H1 (cell line): ENCODE data around the gene OR2T12. TPM values are rescaled to one million over a fixed set of nuclear protein-coding genes. Genes with fewer than 3 reads are reported as not detected.

Experiments
- CTCF ChIA-PET: fragments of 300-600 bp; sonication (Branson Sonifier 250); formaldehyde crosslinking; loops from one replicate; lab custom pipeline; 2021; ENCODE audit not compliant: partially characterized antibody; lab: Charles Lee
- POLR2A ChIA-PET: fragments of 300-600 bp; sonication (Branson Sonifier 250); formaldehyde crosslinking; loops from one replicate; lab custom pipeline; 2021; ENCODE audit warnings: inconsistent platforms; ENCODE audit not compliant: partially characterized antibody; lab: Charles Lee
- DNase-seq, 2 experiments: peaks; one replicate each; pipeline versions ENCODE4 v3.0.0 to v3.0.0-alpha.2; 2010 to 2022; ENCODE audit warnings: low spot score in 2 of 2, low read depth in 1 of 2, mixed read lengths in 1 of 2
- FAIRE-seq: peaks from 2 replicates; lab custom pipeline; 2011; peaks lifted over from hg19 to GRCh38; lab: Jason Lieb, UNC
- H2AFZ ChIP-seq: 2 replicates; pipeline ENCODE4 v1.8.1; 2012; ENCODE audit warnings: low read length, inconsistent platforms
- H2AK5ac ChIP-seq: 2 replicates; pipeline ENCODE4 v1.6.1; 2013; ENCODE audit warnings: low read depth, low read length
- H2BK120ac ChIP-seq: replicated peaks from 2 replicates; pipeline ENCODE3; 2013; ENCODE audit warnings: low read depth, low read length, inconsistent platforms
- H2BK12ac ChIP-seq: 2 replicates; pipeline ENCODE4 v1.6.1; 2013; ENCODE audit warnings: low read depth, low read length
- H2BK15ac ChIP-seq: 2 replicates; pipeline ENCODE4 v1.6.1; 2013; ENCODE audit warnings: low read length
- H2BK20ac ChIP-seq: 2 replicates; pipeline ENCODE4 v1.6.1; 2013; ENCODE audit warnings: low read length
- H2BK5ac ChIP-seq: 2 replicates; pipeline ENCODE4 v1.6.1; 2013; ENCODE audit warnings: low read depth, low read length
- H3K14ac ChIP-seq: 2 replicates; pipeline ENCODE4 v1.6.1; 2013; ENCODE audit warnings: inconsistent platforms; ENCODE audit not compliant: insufficient read length
- H3K18ac ChIP-seq: 2 replicates; pipeline ENCODE4 v1.6.1; 2013; ENCODE audit warnings: low read length; ENCODE audit errors: extremely low read depth
- H3K23ac ChIP-seq: 2 replicates; pipeline ENCODE4 v1.6.1; 2013; ENCODE audit warnings: inconsistent platforms; ENCODE audit not compliant: insufficient read length
- H3K23me2 ChIP-seq: 2 replicates; pipeline ENCODE4 v1.6.1; 2013; ENCODE audit warnings: low read depth, low read length
- H3K27ac ChIP-seq: 2 replicates; pipeline ENCODE4 v1.6.1; 2011; ENCODE audit warnings: low read depth, low read length, inconsistent platforms
- H3K27me3 ChIP-seq, 4 experiments: replicated peaks in 1 of 4; 1 replicate in 1 of 4; 2 replicates in 3 of 4; pipeline versions ENCODE4 v1.6.1 to v1.8.1; 2011 to 2013; ENCODE audit warnings: low read length in 3 of 4, mild to moderate bottlenecking in 3 of 4, inconsistent platforms in 2 of 4, mixed read lengths in 2 of 4, moderate library complexity in 1 of 4; ENCODE audit not compliant: control insufficient read depth in 3 of 4, insufficient read depth in 3 of 4; ENCODE audit errors: extremely low read depth in 1 of 4
- H3K36me3 ChIP-seq, 4 experiments: 2 replicates each; pipeline versions ENCODE4 v1.6.1 to v1.8.1; 2011 to 2013; ENCODE audit warnings: mild to moderate bottlenecking in 4 of 4, low read length in 3 of 4, moderate library complexity in 2 of 4, control low read depth in 1 of 4, inconsistent platforms in 1 of 4; ENCODE audit not compliant: insufficient read depth in 4 of 4, control insufficient read depth in 2 of 4
- H3K4ac ChIP-seq: replicated peaks from 2 replicates; pipeline ENCODE3; 2013; ENCODE audit warnings: low read length, low read depth, mixed read lengths, inconsistent platforms; ENCODE audit not compliant: insufficient read length
- H3K4me1 ChIP-seq, 4 experiments: replicated peaks in 1 of 4; 1 replicate in 1 of 4; 2 replicates in 3 of 4; pipeline versions ENCODE4 v1.6.1 to v1.8.1; 2011 to 2013; ENCODE audit warnings: low read length in 3 of 4, inconsistent platforms in 2 of 4, mixed read lengths in 1 of 4; ENCODE audit not compliant: insufficient read depth in 4 of 4, control insufficient read depth in 3 of 4
- H3K4me2 ChIP-seq, 2 experiments: 2 replicates each; pipeline versions ENCODE4 v1.6.1 to v1.8.1; 2011 to 2013; ENCODE audit warnings: low read depth in 2 of 2, low read length in 2 of 2, control low read depth in 1 of 2, inconsistent platforms in 1 of 2, mild to moderate bottlenecking in 1 of 2; ENCODE audit not compliant: insufficient read depth in 1 of 2
- H3K4me3 ChIP-seq, 4 experiments: fragments of 200-600, 300-600 bp in 1 of 4; sonication (generic), shearing (Covaris generic), sonication (Bioruptor Twin) in 1 of 4; 2 replicates each; pipeline versions ENCODE4 v1.5.1 to v1.8.1; 2011 to 2016; ENCODE audit warnings: low read length in 4 of 4, low read depth in 3 of 4, control low read depth in 2 of 4, inconsistent platforms in 2 of 4, mild to moderate bottlenecking in 2 of 4, mixed read lengths in 1 of 4, moderate library complexity in 1 of 4; ENCODE audit not compliant: insufficient read depth in 2 of 4; ENCODE audit errors: extremely low read depth in 1 of 4
- H3K56ac ChIP-seq: replicated peaks from 2 replicates; pipeline ENCODE3; 2013; ENCODE audit warnings: low read depth, mild to moderate bottlenecking, mixed read lengths, low read length, inconsistent platforms; ENCODE audit not compliant: insufficient read length
- H3K79me1 ChIP-seq: 2 replicates; pipeline ENCODE4 v1.6.1; 2013; ENCODE audit warnings: low read depth, low read length, control low read depth
- H3K79me2 ChIP-seq, 2 experiments: 2 replicates each; pipeline versions ENCODE4 v1.6.1 to v1.8.1; 2012 to 2013; ENCODE audit warnings: low read length in 2 of 2, mild to moderate bottlenecking in 2 of 2, inconsistent platforms in 1 of 2; ENCODE audit not compliant: insufficient read depth in 2 of 2, control insufficient read depth in 1 of 2
- H3K9ac ChIP-seq, 4 experiments: replicated peaks in 1 of 4; 1 replicate in 1 of 4; 2 replicates in 3 of 4; pipeline versions ENCODE4 v1.6.1 to v1.8.1; 2011 to 2013; ENCODE audit warnings: low read depth in 3 of 4, low read length in 3 of 4, control low read depth in 2 of 4, mild to moderate bottlenecking in 2 of 4, moderate library complexity in 2 of 4, inconsistent platforms in 1 of 4; ENCODE audit errors: extremely low read depth in 1 of 4
- H3K9me3 ChIP-seq, 2 experiments: 2 replicates each; pipeline versions ENCODE4 v1.6.1 to v1.8.1; 2012 to 2013; ENCODE audit warnings: mild to moderate bottlenecking in 2 of 2, moderate library complexity in 2 of 2, control low read depth in 1 of 2, inconsistent platforms in 1 of 2, low read depth in 1 of 2, low read length in 1 of 2, mixed read lengths in 1 of 2; ENCODE audit not compliant: insufficient read depth in 2 of 2
- H4K20me1 ChIP-seq, 2 experiments: replicated peaks in 1 of 2; 2 replicates each; pipeline versions ENCODE3 to v1.8.1; 2011 to 2013; ENCODE audit warnings: inconsistent platforms in 2 of 2, low read length in 2 of 2, mild to moderate bottlenecking in 1 of 2; ENCODE audit not compliant: insufficient read depth in 2 of 2, control insufficient read depth in 1 of 2
- H4K5ac ChIP-seq: 2 replicates; pipeline ENCODE4 v1.6.1; 2013; ENCODE audit warnings: low read length, low read depth, mixed read lengths, inconsistent platforms; ENCODE audit not compliant: insufficient read length
- H4K8ac ChIP-seq: 2 replicates; pipeline ENCODE4 v1.8.0; 2013; ENCODE audit warnings: mild to moderate bottlenecking, moderate library complexity, low read length, inconsistent platforms; ENCODE audit not compliant: insufficient read depth; ENCODE audit errors: extremely low read depth
- H4K91ac ChIP-seq: replicated peaks from 2 replicates; pipeline ENCODE3; 2013; ENCODE audit warnings: low read length, mixed read lengths, inconsistent platforms; ENCODE audit not compliant: insufficient read length
- BRCA1 ChIP-seq: IDR thresholded peaks from 2 replicates; pipeline ENCODE4 v1.6.1; 2012; ENCODE audit warnings: low read depth, low read length, improper control_type of control experiment
- CEBPB ChIP-seq: IDR thresholded peaks from 2 replicates; pipeline ENCODE4 v1.6.1; 2012; ENCODE audit warnings: low read depth, low read length
- GABPA ChIP-seq: IDR thresholded peaks from 2 replicates; pipeline ENCODE4 v1.6.1; 2011; ENCODE audit warnings: mild to moderate bottlenecking, low read length, moderate library complexity, borderline replicate concordance; ENCODE audit not compliant: insufficient read depth
- NANOG ChIP-seq: IDR thresholded peaks from 2 replicates; pipeline ENCODE4 v1.6.1; 2011; ENCODE audit warnings: low read length, low read depth, mild to moderate bottlenecking, inconsistent platforms; ENCODE audit not compliant: insufficient read depth, poor library complexity, severe bottlenecking
- PHF8 ChIP-seq: fragments of 200-600 bp; sonication (generic); conservative IDR thresholded peaks from 2 replicates; pipeline ENCODE4 v1.7.1; 2012; ENCODE audit warnings: low read depth, mild to moderate bottlenecking, inconsistent platforms, low read length, moderate library complexity
- RBBP5 ChIP-seq: IDR thresholded peaks from 2 replicates; pipeline ENCODE4 v1.7.1; 2012; ENCODE audit warnings: low read depth, mild to moderate bottlenecking, inconsistent platforms, low read length, moderate library complexity, borderline replicate concordance
- SP1 ChIP-seq: IDR thresholded peaks from 2 replicates; pipeline ENCODE4 v1.6.1; 2011; ENCODE audit warnings: low read depth, low read length
- TAF7 ChIP-seq: optimal IDR thresholded peaks from 2 replicates; pipeline ENCODE3; 2011; ENCODE audit warnings: low read depth, mild to moderate bottlenecking, inconsistent platforms, low read length, moderate library complexity, borderline replicate concordance
- TBP ChIP-seq: IDR thresholded peaks from 2 replicates; pipeline ENCODE4 v1.6.1; 2011; ENCODE audit warnings: low read depth, low read length, improper control_type of control experiment
- WGBS, 2 experiments: shearing (Covaris generic) in 1 of 2; methylation state at CpG; one replicate each; pipeline versions ENCODE4 v1.1.6 to v1.1.7; 2013 to 2015; ENCODE audit warnings: low lambda C conversion rate in 2 of 2, mixed read lengths in 2 of 2, inconsistent platforms in 1 of 2, low coverage in 1 of 2, missing lambda C conversion rate in 1 of 2; ENCODE audit not compliant: insufficient replicate concordance in 2 of 2, insufficient coverage in 1 of 2, insufficient read length in 1 of 2; ENCODE audit errors: extremely low coverage in 1 of 2, missing lambda C conversion rate in 1 of 2; 5-methylcytosine and 5-hydroxymethylcytosine counted together
- polyA plus RNA-seq, 7 experiments: library from polyadenylated mRNA; depleted of rRNA in 3 of 7; stranded (reverse) in 5 of 7; unstranded in 2 of 7; fragments of >200 nt in 5 of 7; fragments of 200-250 nt in 2 of 7; gene quantifications; 1 replicate in 5 of 7; 2 replicates in 1 of 7; 4 replicates in 1 of 7; pipeline versions ENCODE4 v1.2.1 to v1.2.3, GENCODE V29; 2011 to 2013; ENCODE audit warnings: missing spikeins in 2 of 7, mixed read lengths in 2 of 7
- total RNA-seq: library from RNA; stranded (reverse); fragmentation: NEBNext Ultra II Directional; extraction: Animal tissue kit (Norgen Biotek cat#: 25700); gene quantifications from 2 replicates; pipeline ENCODE4 v1.2.1, GENCODE V29; 2021

OR2T12 gene
- total and polyA plus RNA-seq, 2 of the 8 experiments (the other 6 are each of a cell fraction or from before 2014, with no cell fraction given), result not detected

GRCh38 chr1:248288391-248288790 lies 14.8 kb downstream of the OR2T12 start:
- Histone ChIP-seq H4K8ac (no peak overlapping the region), H3K23me2 (no peaks in the 10 kb centered on the region), H2BK15ac (no peak overlapping the region), H3K27ac (no peak overlapping the region), H2BK12ac (no peak overlapping the region), H3K14ac (no peak overlapping the region), H3K4me1 (no peaks in the 10 kb centered on the region), H2BK20ac (no peak overlapping the region), H3K23ac (no peak overlapping the region), H3K27me3 (no peaks in the 10 kb centered on the region), H3K79me2 (no peaks in the 10 kb centered on the region), H4K20me1 (no peaks in the 10 kb centered on the region), H3K4ac (no peak overlapping the region), H3K4me3 (no peak overlapping the region), H2BK5ac (no peak overlapping the region), H3K9ac (no peak overlapping the region), H3K18ac (no peak overlapping the region), H4K5ac (no peak overlapping the region), H2AFZ (no peak overlapping the region), H4K91ac (no peak overlapping the region), H3K79me1 (no peaks in the 10 kb centered on the region), H3K4me2 (no peak overlapping the region), H3K9me3 (peaks cover 36 to 37% of the 10 kb centered on the region in 2 experiments), H3K36me3 (no peaks in the 10 kb centered on the region), H2AK5ac (no peak overlapping the region), H2BK120ac (no peak overlapping the region), H3K56ac (no peak overlapping the region)
- DNase-seq (no peak), FAIRE-seq (no peak)
- ChIA-PET POLR2A (no interaction called here), CTCF (no interaction called here)
- WGBS, 2 experiments, result 79% methylated on average over 6 of the region's 6 CpGs; no CpG with 5 or more reads in 1 of the 2 experiments
- TF ChIP-seq TBP (no peak), PHF8 (no peak), GABPA (no peak), TAF7 (no peak), SP1 (no peak), CEBPB (no peak), RBBP5 (no peak), NANOG (no peak), BRCA1 (no peak)
